ENCODE results near the gene C1QTNF3. TPM values are rescaled to one million over a fixed set of nuclear protein-coding genes. Genes with fewer than 3 reads are reported as not detected.

The C1QTNF3 gene
- total RNA-seq, 1 experiment from 2014 or later: 1.6 TPM

DNA sequence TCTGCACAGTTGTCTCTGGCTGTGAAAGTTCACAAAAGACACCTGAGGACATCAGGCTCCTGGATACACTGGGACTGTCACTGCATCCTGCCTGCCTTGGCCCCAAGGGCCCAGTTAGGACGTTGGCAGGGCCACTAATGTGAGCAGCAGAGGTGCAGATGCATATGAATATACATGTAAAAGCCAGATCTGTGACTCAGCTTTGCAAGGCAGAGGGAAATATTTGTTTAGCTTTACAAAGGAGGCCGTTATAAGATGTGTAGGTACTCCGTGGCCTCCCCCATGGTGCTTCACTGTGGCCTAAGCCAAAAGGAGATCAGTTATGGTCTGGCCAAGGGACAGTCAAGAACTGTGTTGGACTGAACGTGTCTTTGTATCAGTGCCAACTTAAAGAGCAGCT lies 4.1 kb upstream of the C1QTNF3 start:
- Histone ChIP-seq H3K36me3 (ENCODE audit: insufficient read depth, low read length, poor library complexity, severe bottlenecking) (no peaks in the 10 kb centered on the region), H3K4me3 (ENCODE audit: low read depth, low read length, poor library complexity, severe bottlenecking) (no peak overlapping the region), H3K27me3 (replicated peaks; ENCODE audit: insufficient read depth, low read depth, low read length, poor library complexity) (no peaks in the 10 kb centered on the region), H3K9me3 (ENCODE audit: low read depth, low read length, poor library complexity, severe bottlenecking) (no peaks in the 10 kb centered on the region), H3K4me1 (ENCODE audit: insufficient read depth, low read length, poor library complexity, severe bottlenecking) (no peaks in the 10 kb centered on the region), H3K27ac (ENCODE audit: low read depth, low read length, poor library complexity, severe bottlenecking) (no peak overlapping the region)
- POLR2A ChIA-PET (ENCODE audit: low non-redundant PET): no interaction called here
- TF ChIP-seq, protein P1, sequence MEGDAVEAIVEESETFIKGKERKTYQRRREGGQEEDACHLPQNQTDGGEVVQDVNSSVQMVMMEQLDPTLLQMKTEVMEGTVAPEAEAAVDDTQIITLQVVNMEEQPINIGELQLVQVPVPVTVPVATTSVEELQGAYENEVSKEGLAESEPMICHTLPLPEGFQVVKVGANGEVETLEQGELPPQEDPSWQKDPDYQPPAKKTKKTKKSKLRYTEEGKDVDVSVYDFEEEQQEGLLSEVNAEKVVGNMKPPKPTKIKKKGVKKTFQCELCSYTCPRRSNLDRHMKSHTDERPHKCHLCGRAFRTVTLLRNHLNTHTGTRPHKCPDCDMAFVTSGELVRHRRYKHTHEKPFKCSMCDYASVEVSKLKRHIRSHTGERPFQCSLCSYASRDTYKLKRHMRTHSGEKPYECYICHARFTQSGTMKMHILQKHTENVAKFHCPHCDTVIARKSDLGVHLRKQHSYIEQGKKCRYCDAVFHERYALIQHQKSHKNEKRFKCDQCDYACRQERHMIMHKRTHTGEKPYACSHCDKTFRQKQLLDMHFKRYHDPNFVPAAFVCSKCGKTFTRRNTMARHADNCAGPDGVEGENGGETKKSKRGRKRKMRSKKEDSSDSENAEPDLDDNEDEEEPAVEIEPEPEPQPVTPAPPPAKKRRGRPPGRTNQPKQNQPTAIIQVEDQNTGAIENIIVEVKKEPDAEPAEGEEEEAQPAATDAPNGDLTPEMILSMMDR (conservative IDR thresholded peaks at IDR 0.05; ENCODE audit: low read depth, low read length): no peak
- no peak for TF ChIP-seq EZH2 (IDR thresholded peaks at IDR 0.05; ENCODE audit: borderline replicate concordance, low read depth, low read length, poor library complexity, severe bottlenecking)
- no peak for DNase-seq (ENCODE audit: low spot score)
- no TSS peak for BruUV-seq (replicated peaks)
- intact Hi-C loops (cut with micrococcal nuclease; ENCODE audit: unreplicated experiment): no loop called here
- CTCF ChIA-PET: no interaction called here

DNA sequence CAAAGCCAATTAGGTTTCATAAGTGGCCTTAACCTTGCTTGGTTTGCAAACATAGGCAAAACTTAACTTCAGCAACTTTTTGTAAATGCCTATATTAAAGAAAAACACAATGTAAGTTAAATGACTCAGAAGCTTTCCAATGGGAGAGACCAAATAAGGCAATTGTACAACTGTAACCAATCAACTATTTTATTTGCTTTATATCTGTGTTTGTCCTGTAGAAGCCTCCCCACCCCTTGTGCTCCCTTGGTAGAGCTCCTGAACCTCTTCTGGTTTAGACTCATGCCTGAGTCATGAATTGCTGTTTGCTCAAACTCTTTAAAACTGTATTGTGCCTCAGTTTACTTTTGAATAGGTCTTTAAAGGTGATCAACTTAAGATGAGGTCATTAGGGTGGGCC lies 3.0 kb upstream of the C1QTNF3 start:
- no peaks in the 10 kb centered on the region for H3K9me3 ChIP-seq (ENCODE audit: low read depth, low read length, poor library complexity, severe bottlenecking)
- ChIA-PET CTCF (no interaction called here), POLR2A (ENCODE audit: low non-redundant PET) (no interaction called here)
- H3K27ac ChIP-seq (ENCODE audit: low read depth, low read length, poor library complexity, severe bottlenecking): no peak overlapping the region
- TF ChIP-seq, protein P1 (conservative IDR thresholded peaks at IDR 0.05; ENCODE audit: low read depth, low read length): no peak
- TF ChIP-seq EZH2 (IDR thresholded peaks at IDR 0.05; ENCODE audit: borderline replicate concordance, low read depth, low read length, poor library complexity, severe bottlenecking): no peak
- H3K4me3 ChIP-seq (ENCODE audit: low read depth, low read length, poor library complexity, severe bottlenecking): no peak overlapping the region
- no peak for DNase-seq (ENCODE audit: low spot score)
- H3K36me3 ChIP-seq (ENCODE audit: insufficient read depth, low read length, poor library complexity, severe bottlenecking): no peaks in the 10 kb centered on the region
- H3K27me3 ChIP-seq (replicated peaks; ENCODE audit: insufficient read depth, low read depth, low read length, poor library complexity): no peaks in the 10 kb centered on the region
- H3K4me1 ChIP-seq (ENCODE audit: insufficient read depth, low read length, poor library complexity, severe bottlenecking): no peaks in the 10 kb centered on the region
- intact Hi-C loops (cut with micrococcal nuclease; ENCODE audit: unreplicated experiment): no loop called here
- no TSS peak for BruUV-seq (replicated peaks)

GRCh38 chr5:34045023-34045422 lies 2.0 kb upstream of the C1QTNF3 start:
- Histone ChIP-seq H3K9me3 (ENCODE audit: low read depth, low read length, poor library complexity, severe bottlenecking) (no peaks in the 10 kb centered on the region), H3K4me1 (ENCODE audit: insufficient read depth, low read length, poor library complexity, severe bottlenecking) (no peaks in the 10 kb centered on the region), H3K27ac (ENCODE audit: low read depth, low read length, poor library complexity, severe bottlenecking) (no peak overlapping the region), H3K4me3 (ENCODE audit: low read depth, low read length, poor library complexity, severe bottlenecking) (no peak overlapping the region), H3K27me3 (replicated peaks; ENCODE audit: insufficient read depth, low read depth, low read length, poor library complexity) (no peaks in the 10 kb centered on the region), H3K36me3 (ENCODE audit: insufficient read depth, low read length, poor library complexity, severe bottlenecking) (no peaks in the 10 kb centered on the region)
- intact Hi-C loops (cut with micrococcal nuclease; ENCODE audit: unreplicated experiment): no loop called here
- DNase-seq (ENCODE audit: low spot score): no peak
- ChIA-PET CTCF (no interaction called here), POLR2A (ENCODE audit: low non-redundant PET) (no interaction called here)
- no peak for TF ChIP-seq EZH2 (IDR thresholded peaks at IDR 0.05; ENCODE audit: borderline replicate concordance, low read depth, low read length, poor library complexity, severe bottlenecking)
- TF ChIP-seq, protein P1 (conservative IDR thresholded peaks at IDR 0.05; ENCODE audit: low read depth, low read length): no peak
- no TSS peak for BruUV-seq (replicated peaks)

Data from A673 (cell line).